ENCODE data around the gene DNAJC5.
"Not testable (repeated sequence)": the region's sequence is repeated elsewhere in the genome, so short reads cannot be mapped to it uniquely, and the experiment has no call there.

DNAJC5 gene, protein sequence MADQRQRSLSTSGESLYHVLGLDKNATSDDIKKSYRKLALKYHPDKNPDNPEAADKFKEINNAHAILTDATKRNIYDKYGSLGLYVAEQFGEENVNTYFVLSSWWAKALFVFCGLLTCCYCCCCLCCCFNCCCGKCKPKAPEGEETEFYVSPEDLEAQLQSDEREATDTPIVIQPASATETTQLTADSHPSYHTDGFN

DNA sequence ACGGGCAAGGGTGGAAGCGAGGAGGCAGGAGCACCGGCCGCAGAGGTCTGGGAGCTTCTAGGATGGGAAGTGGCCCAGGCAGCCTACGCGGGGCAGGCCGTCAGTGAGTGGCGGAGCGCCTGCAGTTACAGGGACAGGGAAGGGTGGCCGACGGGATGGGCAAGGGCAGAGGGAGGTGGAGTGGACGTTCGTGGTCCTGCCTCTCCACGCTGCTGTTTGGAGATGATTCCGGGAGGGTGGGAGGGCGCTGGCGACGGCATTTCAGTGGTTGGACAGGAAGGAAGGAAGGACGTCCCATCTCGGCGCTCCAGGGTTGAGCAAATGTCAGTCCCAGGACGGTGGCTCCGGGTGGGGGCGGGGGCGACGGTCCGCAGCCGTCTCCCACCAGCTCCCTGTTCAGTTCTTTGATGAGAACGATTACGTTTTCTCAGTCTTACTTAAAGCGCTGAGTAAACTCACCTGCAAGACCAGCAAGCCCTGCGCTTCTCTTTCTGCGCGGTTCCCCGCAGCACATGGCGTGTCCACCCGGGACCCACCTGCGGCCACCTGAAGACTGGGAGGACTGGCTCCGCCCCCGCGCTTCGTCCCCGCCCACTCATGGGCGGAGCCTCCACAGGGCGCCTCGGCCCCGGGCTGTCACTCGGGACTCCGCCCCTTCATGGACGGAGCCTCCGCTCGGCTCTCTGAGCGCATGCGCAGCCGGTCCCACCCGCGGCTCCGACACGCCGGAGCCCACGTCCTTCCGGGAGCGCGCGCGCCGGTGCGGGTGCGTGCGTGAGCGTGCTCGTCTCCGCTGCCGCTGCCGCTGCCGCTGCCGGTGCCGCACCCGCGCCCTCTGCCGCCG lies at the start of gene DNAJC5:
DNAJC5 (plus strand) TSS at position 769 of the 844 bp plus-strand sequence. CDS start 33,220 bp downstream, outside the sequence.
- DNase-seq, result peak; percentile 95

DNA sequence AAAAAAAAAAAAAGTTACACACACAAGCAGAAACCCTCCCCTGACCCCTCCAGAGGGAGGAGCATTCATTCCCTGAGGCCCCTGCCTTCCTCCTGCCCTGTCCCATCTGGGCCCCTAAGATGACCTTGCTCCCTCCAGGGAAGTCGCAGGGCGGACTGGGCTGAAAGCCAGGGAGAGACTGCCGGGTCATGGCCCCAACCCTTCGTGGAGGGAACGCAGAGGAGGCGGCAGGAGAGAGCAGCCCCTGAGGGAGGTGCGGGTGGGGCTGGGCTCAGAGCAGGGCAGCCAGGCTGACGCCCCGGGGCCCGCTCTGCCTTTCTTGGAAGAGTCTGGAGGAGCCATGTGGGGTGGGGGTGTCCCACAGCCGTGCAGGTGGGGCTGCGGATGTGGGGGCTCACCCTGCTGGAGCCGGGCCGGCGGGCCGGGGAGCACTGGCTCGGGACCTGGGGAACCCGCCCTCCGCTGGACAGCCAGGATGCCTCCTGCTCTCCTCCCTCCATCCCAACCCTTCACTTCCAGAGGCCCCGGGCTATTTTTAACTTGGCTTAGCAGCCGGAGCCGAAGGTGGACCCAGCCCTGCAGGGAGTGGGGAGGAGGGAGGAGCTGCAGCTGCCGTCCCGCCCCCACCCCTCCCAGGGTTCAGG lies 48.7 kb upstream of the DNAJC5 start:
- DNase-seq, result peak; percentile 92

DNA sequence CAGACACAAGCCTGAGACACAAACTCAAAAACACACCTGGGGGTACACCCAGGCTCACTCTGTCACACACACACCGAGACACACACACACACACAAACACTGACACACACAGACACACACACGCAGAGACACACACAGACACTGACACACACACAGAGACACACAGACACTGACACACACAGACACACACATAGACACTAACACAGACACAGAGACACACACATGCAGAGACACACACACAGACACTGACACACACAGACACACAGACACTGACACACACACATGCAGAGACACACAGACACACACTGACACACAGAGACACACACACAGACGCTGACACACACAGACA lies 48.1 kb upstream of the DNAJC5 start:
- no peak for DNase-seq

DNA sequence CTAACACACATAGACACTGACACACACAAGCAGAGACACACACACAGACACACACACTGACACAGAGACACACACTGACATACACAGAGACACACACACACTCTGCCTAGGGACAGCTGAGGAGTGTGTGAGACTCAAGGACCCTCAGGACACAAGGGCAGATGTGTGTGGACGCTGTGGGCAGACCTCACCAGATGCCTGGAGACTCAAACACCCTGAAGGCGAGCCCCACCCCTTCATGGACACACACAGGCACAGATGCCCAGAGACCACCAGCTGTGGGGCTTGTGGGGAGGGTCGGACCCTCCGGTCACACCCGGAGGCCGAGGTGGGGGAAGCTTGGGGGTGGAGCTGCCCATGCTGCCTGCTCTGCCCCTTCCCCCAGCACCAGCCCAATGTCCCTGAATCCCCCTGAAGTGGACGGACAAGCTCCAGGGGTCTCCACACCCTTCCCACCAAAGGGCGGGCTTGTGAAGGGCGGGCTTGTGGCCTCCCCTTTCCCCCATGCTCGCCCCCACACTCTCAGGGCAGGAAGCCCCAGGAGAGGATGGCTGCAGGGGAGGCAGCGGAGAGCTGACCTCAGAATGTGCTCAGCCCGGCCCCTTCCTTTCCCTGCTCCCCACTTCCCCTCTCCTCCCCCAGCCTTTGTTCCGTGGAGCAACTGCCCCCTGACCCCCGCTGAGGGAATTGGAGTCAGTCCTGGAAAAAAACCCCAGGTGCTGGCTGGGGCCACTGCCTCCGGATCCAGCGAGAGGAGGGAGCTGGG lies 47.5 kb upstream of the DNAJC5 start:
- DNase-seq, result peak; percentile 67

DNA sequence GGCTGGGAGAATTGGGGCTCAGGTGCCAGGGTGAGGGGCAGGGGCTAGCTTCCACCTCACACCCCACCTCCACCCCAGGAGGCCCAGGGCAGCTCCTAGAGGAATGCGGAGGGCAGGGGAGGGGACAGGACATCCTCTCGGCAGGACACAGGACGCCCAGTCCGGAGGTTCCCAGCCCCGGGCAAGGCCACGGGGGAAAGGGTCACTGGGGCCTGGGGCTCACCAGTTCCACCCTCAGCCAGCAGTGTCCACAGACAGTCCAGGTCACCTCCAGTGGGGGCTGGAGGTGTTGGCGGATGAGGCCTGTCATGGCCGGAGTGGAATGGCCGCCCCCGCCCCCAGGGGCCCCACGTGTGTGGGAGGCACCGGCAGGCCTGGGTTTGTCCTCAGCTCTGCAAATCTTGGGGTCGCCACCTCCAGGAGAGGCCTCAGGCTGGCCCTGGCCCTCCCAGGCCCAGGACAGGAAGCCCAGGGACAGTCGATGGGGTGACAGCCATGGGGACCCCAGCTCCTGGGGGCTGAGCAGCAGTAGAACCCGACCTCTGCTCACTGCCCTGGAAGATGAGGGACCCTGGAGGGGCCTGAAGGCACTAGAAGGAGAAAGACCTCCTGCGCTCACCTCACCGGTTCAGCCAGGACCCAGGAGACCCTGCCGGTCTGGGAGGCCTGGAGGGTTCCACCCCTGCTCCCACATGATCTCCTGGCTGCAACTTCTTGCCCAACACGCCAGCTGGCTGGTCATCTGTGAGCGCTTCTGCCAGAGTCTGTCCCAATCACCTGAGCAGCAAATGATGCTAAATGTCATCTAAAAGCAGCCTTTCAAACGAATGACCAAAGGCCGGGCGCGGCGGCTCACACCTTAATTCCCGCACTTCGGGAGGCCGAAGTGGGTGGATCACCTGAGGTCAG lies 46.7 kb upstream of the DNAJC5 start:
- DNase-seq, result peak; percentile 31

DNA sequence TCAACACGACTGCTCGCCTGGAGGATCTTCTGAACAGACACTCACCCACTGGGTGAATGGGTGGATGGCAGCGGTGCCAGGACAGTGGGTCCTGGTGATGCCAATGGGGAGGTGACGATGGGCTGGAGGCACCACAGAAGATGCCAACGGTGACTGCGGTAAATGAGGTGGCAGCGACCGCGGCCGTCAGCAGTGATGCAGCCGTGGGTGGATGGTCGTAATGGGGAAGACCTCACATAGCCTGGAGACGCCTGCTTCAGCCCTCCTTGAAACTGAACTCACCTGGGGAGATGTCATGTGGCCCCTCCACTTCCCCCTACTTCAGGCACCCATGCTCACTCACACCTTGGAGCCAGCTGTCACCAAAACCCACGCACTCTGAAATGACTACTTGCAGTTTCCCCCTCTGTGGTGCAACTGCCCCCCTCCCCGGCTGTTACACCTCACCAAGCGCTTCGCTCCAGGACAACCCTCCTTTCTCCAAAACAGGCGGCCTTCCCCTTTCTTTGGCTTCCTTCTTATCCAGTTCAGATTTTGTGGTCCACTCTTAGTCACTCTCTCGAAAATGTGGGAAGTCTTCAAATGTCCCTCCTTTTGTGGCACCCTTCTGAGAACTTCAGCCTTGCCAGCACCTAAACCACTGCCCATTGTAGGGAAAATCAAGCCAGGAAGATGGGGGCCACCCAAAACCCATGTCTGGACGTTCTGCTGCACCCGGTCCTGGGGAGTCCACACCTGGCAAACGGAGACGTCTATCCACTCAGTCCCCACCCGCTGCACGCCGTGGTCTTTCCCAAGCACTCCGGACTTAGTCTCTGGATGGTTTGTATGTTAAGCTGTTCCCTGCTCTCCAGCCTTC lies 44.0 kb upstream of the DNAJC5 start:
- DNase-seq, result no peak

DNA sequence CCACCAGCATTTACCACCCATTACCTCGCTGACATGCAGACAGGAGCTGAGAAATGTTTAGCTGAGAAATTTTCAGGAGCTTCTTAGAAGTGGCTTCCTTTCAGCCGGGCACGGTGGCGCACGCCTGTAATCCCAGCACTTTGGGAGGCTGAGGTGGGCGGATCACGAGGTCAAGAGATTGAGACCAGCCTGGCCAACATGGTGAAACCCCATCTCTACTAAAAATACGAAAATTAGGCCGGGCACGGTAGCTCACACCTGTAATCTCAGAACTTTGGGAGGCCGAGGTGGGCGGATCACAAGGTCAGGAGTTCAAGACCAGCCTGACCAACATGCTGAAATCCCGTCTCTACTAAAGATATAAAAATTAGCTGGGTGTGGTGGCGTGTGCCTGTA lies 43.4 kb upstream of the DNAJC5 start:
- DNase-seq, result not testable (repeated sequence)

DNA sequence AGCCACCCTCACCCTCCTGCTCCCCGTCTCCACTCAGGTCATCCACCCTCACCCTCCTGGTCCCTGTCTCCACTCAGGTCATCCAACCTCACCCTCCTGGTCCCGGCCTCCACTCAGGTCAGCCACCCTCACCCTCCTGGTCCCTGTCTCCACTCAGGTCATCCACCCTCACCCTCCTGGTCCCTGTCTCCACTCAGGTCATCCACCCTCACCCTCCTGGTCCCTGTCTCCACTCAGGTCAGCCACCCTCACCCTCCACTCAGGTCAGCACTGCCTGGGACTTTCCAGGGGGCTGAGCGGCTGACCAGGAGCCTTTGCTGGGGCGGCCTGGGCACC lies 41.2 kb upstream of the DNAJC5 start:
- not testable (repeated sequence) for DNase-seq

DNA sequence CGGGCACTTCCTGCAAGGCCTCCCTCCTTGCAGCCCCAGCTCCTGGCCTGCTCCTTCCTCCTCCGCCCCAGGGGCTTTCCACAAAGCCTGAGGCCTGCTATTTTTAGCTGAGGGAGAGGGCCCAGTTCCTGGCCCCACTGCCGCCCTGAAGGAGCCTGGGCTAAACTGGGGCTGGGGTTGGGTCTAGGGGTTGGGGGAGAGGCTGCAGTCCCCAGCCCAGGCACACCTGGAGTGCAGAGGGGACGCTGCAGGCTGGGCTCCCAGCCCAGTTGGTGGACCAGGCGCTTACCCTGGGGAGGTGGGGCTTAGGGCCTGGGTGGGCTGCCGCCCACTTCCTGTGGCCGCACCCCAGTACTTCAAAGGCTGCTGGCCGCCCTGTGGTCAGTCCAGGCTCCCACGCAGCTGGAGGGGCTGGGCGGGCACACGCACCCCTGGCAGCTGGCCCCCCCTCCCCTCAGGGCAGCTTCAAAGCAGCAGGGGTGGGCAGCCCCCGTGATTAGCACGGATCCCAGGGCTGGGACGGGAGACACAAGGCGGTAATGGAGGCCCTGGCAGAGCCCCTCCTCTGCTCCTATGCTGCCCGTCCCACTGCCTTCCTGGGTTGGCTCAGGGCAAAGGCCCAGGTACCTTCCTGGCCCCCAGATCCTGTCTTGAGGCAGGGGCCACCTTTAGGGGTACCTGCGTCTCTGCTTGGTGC lies 40.7 kb upstream of the DNAJC5 start:
- DNase-seq, result peak; percentile 70

DNA sequence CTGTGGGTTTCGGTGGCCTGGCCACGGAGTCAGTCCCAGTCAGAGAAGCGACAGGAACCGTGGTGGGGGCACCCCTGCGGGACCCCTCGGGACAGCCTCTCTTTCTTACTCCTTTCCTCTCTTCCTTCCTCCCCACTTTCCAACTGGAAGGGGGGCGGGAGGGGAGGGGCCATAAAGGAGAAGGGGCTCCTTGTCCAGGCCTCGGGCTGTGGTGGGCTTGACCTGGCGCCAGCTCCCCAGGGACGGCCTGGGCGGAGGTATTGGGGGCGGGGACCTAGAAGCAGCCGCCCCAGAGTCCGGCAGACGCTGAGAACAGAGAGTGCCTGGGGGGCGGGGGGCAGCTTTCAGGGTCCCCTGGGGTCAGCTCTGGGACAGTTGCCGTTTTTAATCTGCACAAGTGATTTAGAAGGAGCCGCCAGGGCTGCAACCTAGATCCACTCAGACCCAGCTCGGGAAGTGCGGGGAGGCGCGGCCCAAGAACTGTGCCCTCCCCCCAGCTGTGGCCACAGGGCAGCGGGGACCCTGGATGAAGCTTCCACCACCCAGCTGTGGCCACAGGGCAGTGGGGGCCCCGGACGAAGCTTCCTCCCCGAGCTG lies 40.1 kb upstream of the DNAJC5 start:
- peak; percentile 80 for DNase-seq

DNA sequence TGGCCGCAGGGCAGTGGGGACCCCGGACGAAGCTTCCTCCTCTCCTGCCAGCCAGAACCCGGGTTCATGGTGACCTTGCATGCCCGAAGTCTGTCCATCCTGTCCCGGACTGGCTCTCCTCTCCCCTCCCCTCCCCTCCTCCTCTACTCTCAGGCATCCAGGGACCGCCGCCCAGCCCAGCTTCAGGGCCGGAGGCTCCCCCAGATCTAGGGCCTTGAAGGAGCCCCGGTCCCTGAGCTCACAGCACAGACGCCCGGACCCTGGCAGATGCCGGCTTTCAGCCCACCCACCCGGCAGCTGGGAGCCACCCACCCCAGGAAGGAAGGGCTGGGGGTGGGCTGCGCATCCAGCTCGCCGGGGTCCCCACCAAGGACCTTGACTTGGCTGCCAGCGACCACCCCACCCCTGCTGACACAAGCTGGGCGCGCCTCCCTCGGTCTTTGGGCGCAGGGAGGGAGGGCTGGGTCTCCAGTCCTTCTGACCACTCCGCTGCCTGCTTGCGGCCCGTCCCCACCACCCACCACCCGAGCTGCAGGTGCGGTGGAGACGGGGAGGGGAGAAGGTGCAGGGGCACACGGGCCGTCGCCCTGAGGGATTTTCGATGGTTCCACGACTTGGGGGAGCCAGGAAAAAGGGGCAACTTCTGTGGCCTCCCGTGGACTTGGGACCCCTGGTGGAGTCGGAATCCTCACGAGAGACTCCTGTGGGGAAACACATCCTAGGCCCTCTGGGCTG lies 39.4 kb upstream of the DNAJC5 start:
- DNase-seq, result no peak

DNA sequence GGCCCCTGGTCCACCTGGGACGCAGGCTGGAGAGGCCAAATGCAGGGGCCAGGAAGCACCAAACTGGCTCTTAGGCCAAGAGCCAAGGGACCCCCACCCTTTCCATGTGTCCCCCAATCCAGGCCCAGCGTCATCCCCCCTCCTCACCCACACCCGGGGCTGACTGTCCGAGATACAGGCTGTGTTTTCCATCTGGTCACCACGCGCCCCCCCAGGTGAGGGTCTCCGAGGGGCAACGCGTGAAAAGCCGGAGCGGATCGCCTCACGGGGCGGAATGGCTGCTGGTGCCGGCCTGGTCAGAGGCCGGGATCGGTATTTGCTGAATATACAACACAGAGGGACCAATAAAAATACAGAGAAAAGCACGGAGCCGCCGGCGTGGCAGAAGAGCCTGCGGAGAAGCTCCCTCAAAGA lies 38.8 kb upstream of the DNAJC5 start:
- peak; percentile 36 for DNase-seq

DNA sequence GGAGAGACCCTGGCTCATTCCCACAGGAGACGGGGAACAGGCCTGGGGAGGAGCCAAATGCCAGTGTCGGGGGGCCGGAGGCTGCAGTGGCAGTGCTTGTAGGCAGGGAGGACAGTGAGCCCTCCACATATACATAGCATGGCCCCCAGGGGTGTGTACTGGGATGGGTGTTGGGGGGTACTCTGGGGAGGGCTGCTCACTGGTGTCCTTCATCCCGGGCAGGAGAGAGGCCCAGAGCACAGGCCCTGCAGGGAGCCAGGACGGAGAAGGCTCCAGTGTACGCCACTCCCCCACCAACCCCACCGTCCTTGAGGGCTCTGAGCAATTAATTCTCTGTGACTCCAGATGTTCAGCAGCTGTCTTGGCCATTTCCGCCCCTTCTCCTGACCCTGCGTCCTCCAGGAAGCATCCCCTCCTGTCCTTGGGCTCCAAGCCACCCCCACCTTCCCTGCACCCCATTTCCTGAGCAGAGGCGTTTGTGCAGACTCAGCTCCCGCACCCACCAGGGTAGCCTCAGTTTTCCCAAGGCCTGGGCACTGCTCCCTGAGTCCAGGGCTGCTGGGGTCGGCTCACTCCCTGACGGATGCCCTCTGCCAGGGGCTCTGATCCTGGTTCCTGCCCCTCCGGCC lies 37.0 kb upstream of the DNAJC5 start:
- DNase-seq, result peak; percentile 80

DNA sequence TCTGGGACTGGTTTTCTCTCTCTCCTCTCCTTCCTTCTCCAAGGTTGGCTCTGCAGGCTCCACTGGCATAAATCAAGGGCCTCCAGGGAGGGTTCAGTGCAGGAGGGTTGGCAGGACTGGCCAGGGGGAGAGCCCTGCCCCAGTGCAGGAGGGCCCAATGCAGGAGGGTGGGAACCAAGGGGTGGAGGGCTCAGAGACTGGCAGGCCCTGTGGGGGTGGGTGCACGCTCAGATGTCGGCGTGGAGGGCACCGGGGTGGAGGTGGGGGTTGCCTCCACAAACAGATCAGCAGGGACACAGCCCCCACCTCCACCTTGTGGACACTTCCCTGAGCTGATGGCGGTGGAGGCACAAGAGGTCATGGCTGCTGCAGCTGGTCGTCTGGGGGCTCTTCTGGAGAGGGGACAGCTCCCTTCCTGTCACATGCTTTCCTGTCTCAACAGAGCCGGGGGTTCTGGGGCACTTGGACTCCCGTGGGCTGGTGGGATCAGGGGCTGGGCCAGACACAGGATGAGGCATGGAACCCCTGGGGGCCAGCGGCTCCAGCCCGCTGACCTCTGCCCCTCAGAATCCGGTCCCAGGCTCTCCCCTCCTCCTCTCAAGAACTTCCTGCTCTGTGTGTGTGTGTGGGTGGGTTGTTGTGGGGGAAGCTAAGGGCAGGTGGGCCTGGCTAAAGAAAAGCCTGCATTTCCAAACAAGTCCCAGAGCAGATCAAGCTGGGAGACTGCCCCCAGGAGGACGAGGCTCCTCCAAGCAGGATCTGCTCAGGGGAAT lies 36.3 kb upstream of the DNAJC5 start:
- peak; percentile 78 for DNase-seq

DNA sequence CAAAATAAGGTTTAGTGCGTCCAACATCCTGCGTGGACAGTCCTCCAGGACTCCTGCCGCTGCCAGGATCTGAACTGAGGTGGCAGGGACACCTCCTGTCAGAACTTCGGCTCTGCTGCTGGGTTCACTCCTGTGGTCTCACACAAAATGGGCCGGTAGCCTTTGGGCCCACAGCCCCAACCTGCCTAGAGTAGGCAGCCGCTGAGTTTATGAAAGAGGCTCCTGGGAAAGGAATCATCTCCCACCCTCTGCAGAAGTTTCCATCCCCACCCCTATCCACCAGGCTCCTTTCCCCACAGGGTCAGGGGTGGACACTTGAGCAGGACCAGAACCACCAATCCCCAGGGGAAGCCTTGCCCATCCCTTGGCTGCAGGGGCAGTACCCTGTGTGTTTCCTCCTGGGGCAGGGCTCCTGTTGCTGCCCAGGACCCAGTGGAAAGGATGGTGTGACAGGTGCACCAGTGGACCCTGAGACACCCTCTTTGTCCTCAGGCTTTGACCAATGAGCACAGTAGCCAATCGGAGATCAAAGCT lies 35.7 kb upstream of the DNAJC5 start:
- no peak for DNase-seq

DNA sequence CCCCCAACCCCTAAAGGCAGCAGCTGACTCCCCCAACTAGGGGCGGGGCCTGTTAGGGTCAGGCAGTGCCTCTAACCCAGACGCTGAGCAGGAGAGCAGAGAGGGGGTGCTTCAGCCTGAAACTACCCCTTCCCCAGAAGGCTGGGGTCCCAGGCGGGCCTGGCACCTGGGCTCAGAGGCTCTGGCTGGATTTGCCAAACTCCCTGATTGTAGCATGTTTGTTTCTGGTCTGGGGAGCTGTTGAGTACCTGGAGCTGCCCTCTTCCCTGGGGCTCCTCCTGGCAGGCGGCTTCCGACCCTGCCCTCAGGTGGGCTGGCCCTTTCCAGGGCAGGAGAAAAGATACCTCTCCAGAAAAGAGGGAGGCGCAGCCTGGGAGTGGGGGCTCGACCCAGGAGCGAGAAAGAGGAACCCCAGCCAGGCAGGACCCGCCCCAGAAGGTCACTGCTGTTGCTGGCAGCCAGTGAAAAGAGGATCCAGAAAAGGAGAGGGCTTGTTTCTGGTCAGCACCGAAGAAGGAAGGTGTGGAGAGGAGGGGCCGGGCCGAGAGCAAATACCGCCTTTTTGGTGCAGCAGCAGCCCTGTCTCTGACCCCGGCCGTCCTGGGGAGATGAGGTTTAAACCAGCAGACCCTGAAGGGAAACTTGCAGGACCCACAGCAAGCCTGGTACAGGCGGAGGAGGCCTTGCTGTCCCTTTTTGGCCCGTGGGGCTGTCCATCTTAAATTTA lies 34.4 kb upstream of the DNAJC5 start:
- DNase-seq, result no peak

DNA sequence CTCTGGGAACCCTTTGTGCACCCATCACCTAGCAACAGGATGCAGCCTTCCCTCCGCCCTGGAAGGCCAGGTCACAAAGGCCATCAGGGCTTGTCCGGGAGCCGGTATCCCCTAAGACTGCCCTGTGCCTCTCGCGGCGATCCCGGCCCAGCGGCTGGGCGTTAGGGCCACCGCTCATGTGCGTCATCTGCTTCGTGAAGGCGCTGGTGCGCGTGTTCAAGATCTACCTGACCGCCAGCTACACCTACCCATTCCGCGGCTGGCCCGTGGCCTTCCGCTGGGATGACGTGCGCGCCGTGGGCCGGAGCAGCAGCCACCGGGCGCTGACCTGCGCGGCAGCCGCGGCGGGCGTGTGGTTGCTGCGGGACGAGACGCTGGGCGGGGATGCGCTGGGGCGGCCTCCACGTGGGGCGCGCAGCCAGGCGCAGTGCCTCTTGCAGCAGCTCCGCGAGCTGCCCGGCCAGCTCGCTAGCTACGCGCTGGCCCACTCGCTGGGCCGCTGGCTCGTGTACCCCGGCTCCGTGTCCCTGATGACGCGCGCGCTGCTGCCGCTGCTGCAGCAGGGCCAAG lies 33.5 kb upstream of the DNAJC5 start, which contains the start of gene ABHD16B:
ABHD16B (plus strand) TSS at position 134 of the 570 bp plus-strand sequence; CDS start at position 177, 43 bp downstream.
- no peak for DNase-seq
